Posterior vena cava (tissue), 2 donors: ENCODE results near the gene PREX1. TPM values are rescaled to one million over a fixed set of nuclear protein-coding genes. Genes with fewer than 3 reads are reported as not detected.
A peak's percentile ranks its signal among the peaks of the same experiment; 100 is the strongest.
"Not testable (repeated sequence)": the region's sequence is repeated elsewhere in the genome, so short reads cannot be mapped to it uniquely, and the experiment has no call there.

Experiments used
- DNase-seq: peaks from one replicate; pipeline ENCODE4 v3.0.0-alpha.2; 2020; ENCODE audit warnings: low spot score
- intact Hi-C, 2 donors: fragments of 100-400 bp; cut with DNase I; formaldehyde crosslinking; loops; one replicate each; pipeline versions ENCODE4 v1.14.1 to v1.14.2; 2022 to 2023
- long read RNA-seq, 2 donors: library from polyadenylated mRNA; unstranded; transcript quantifications; one replicate each; pipeline ENCODE4 v2.0.0, GENCODE V29; 2020 to 2021
- total RNA-seq, 2 donors: library from RNA; stranded (reverse); fragmentation: NEBNext Ultra II Directional; extraction: Animal tissue kit (Norgen Biotek cat#: 25700); gene quantifications; one replicate each; pipeline ENCODE4 v1.2.1, GENCODE V29; 2021
- donor health status: DM: yes; HTN: yes; CAD: no.
- donor health status: DM: yes; HTN: yes; CAD: no.

Gene PREX1
- 10 to 100 TPM; 16.9 to 22.0 TPM for total RNA-seq
- long read RNA-seq, donor 1, partial matches to known transcripts = 3 of 7 reads
- long read RNA-seq, donor 1, other reads (novel, unspliced or antisense) = 4 of 7 reads
- long read RNA-seq, donor 2, partial matches to known transcripts = 6 of 6 reads
- long read RNA-seq, donor 2, other reads (novel, unspliced or antisense) = 0 of 6 reads

- DNase-seq = peak; percentile 92
- intact Hi-C loops = loop anchor here in 1 of 2 donors (5.0 kb wide), 1 partner anchor 79 kb away; no protein-coding TSS in a partner anchor
Observed at GRCh38 chr20:48827855-48828733, at the start of gene PREX1. PREX1 (minus strand) TSS chr20:48827999; CDS start chr20:48827860, 139 bp downstream.

DNA sequence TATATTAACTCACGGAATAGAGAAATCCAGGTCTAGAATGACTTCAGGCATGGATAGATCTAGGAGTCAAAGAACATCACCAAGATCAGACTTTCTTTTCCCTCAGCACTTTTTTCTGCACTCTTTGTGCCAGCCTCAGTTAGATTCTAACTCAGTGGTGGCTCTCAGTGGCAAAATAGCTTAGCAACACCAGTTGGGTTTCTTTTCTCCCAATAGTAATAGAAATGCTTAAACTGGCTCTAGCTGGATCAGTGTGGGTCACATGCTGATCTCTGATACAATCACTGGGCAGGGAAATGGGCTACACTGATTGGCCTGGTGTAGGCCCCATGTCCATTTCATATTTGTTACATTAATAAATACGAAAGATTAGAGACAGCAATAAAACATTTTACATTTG lies 49.5 kb upstream of the PREX1 start:
- intact Hi-C loops = no loop called here
- DNase-seq = no peak

DNA sequence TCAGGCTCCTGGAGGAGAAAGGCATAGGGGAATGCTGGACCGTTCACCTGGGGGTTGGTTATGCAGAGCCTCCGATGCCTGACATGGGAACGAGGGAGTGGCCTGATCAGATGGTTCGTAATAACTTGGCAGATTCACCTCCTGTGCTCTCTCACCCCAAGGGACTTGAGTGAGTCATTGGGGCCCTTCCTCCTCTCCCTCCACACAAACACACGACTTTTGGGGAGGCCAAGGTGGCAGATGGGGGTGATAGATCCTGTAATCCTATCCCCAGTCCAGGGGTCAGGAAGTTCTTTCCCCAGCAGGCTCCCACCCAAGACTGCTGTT lies 48.1 kb upstream of the PREX1 start:
- intact Hi-C loops = no loop called here
- no peak for DNase-seq

GRCh38 chr20:48875233-48875913 lies 47.6 kb upstream of the PREX1 start:
- no peak for DNase-seq
- intact Hi-C loops = no loop called here

- DNase-seq, intact Hi-C loops: not testable (repeated sequence)
Observed at GRCh38 chr20:48869442-48869841, 41.6 kb upstream of the PREX1 start.

GRCh38 chr20:48866936-48867335 lies 39.1 kb upstream of the PREX1 start:
- no peak for DNase-seq
- intact Hi-C loops = no loop called here

GRCh38 chr20:48864738-48865318 lies 37.0 kb upstream of the PREX1 start:
- intact Hi-C loops = no loop called here
- no peak for DNase-seq

DNA sequence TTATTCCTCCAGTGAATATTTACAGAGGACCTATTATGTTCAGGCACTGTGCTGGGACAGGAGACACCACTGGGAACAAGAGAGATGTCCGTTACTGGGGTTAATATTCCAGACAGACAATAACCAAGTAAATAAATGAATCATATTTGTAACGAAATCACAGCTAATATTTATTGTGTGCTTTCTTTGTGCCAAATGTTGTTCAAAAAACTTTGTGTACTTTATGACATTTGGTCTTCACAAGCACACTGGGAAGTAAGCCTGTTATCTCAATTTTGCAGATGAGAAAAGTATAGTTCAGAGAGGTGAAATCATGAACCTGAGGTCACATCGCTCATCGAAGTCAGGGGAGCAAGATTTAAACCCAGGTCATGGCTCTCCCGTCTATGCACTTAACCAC lies 36.5 kb upstream of the PREX1 start:
- no peak for DNase-seq
- intact Hi-C loops = no loop called here

GRCh38 chr20:48862279-48862678 lies 34.5 kb upstream of the PREX1 start:
- intact Hi-C loops = no loop called here
- DNase-seq = no peak

GRCh38 chr20:48861444-48861843 lies 33.6 kb upstream of the PREX1 start:
- no peak for DNase-seq
- intact Hi-C loops = no loop called here

DNA sequence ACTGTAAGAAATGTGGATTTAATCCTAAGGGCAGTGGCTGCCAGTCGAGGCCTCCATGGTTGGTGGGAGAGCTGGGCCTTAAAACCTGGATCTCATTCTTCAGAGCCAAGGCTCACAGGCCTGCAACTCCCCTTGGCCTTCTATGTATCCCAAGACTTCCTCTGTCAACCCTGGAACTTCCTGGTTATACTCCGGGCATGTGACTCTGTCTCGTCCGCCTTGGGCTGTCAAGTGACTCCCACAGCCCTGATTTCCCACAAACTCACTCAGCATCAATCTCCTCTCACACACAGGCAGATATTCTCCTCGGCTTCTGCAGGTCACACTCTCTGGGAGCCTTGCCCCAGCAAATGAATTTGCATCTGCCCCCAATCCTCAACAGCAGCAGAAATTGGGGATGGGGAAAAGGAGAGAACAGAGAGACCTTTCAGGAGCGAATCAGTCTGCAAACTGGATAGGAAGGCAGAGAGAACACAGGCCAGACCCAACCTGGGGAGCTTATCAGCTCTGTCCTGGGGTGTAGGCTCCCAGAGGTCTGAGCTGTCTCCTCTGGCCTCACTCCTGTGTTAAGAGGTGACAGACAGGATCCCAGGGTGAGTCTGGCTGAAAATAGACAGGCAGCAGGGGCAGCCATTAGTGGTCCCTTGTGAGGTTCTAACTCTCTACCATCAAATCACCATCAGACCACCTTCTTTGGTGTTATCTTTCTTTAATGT lies 30.4 kb upstream of the PREX1 start:
- intact Hi-C loops = no loop called here
- no peak for DNase-seq

DNA sequence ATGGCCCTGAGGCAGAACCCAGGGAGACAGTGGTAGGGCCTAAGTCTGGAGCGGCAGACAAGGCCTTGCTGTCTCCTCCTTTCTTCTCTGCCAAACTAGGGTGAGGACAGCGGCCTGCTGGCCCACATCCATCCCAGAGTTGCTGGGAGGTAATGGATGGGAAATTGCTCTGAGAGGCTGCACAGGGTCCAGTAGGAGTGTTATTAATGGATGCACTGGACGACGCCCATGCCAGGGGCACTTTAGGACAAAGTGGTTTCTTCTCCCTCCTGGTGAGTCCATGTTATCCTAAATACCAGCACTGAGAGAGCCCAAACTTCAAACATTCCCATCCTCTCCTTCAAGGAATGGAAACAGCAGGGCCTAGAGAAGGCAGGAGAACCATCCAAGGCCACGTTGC lies 28.3 kb upstream of the PREX1 start:
- intact Hi-C loops = no loop called here
- no peak for DNase-seq

DNA sequence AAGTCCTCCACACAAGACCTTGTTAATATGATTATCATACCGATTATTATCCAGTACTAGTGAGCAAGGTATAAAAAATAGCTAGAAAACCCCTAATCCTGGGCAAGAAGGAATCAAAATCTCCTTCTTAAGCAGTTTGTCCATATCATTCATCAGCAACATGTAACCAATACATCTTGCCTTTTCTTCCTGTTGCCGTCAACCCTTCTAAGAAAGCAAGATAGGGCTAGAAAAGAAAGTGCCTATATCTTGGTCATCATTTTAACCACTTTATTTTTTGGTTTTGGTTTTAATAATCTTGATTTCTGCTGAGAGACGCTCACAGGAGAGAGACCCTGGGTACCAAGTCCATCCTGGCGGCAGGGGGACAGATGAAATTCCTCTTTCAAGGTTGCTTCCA lies 27.2 kb upstream of the PREX1 start:
- no peak for DNase-seq
- intact Hi-C loops = no loop called here

- intact Hi-C loops = no loop called here
- no peak for DNase-seq
Observed at GRCh38 chr20:48852609-48853008, 24.8 kb upstream of the PREX1 start.

GRCh38 chr20:48851579-48851978 lies 23.8 kb upstream of the PREX1 start:
- no peak for DNase-seq
- intact Hi-C loops = no loop called here

- intact Hi-C loops = no loop called here
- DNase-seq = no peak
Observed at GRCh38 chr20:48850977-48851299, 23.1 kb upstream of the PREX1 start.

GRCh38 chr20:48850257-48850976 lies 22.6 kb upstream of the PREX1 start:
- intact Hi-C loops = no loop called here
- no peak for DNase-seq

GRCh38 chr20:48849779-48850178 lies 22.0 kb upstream of the PREX1 start:
- intact Hi-C loops = no loop called here
- DNase-seq = no peak

- intact Hi-C loops = no loop called here
Observed at GRCh38 chr20:48849299-48849698, 21.5 kb upstream of the PREX1 start.

More at GRCh38 chr20:48849299-48849698, 21.5 kb upstream of the PREX1 start:
- DNase-seq = no peak
